AG09309 (cell line): ENCODE measurements around the gene TANC2.

ENCODE experiments used
- DNase-seq: peaks from one replicate; pipeline ENCODE4 v3.0.0-alpha.2; 2010; ENCODE audit warnings: low read depth
- H3K4me3 ChIP-seq: 2 replicates; pipeline ENCODE4 v1.5.1; 2011; ENCODE audit warnings: mild to moderate bottlenecking, low read depth, low read length, moderate library complexity; ENCODE audit not compliant: control insufficient read depth
- CTCF ChIP-seq: IDR thresholded peaks from 2 replicates; pipeline ENCODE4 v1.5.1; 2011; ENCODE audit warnings: mild to moderate bottlenecking, low read depth, low read length, inconsistent platforms; ENCODE audit not compliant: insufficient read depth, control insufficient read depth; ENCODE audit errors: missing control alignments

TANC2 gene

GRCh38 chr17:62925267-62925836 lies 40.7 kb upstream of the TANC2 start:
- TF ChIP-seq CTCF = no peak
- DNase-seq = no peak
- H3K4me3 ChIP-seq = no peak overlapping the region

GRCh38 chr17:62927083-62927482 lies 39.0 kb upstream of the TANC2 start:
- DNase-seq = no peak
- no peak overlapping the region for H3K4me3 ChIP-seq
- no peak for TF ChIP-seq CTCF

- no peak for TF ChIP-seq CTCF
- no peak overlapping the region for H3K4me3 ChIP-seq
- DNase-seq = no peak
These were observed 36.7 kb upstream of the TANC2 start for GRCh38 chr17:62929320-62929719.

GRCh38 chr17:62931101-62931500 lies 34.9 kb upstream of the TANC2 start:
- H3K4me3 ChIP-seq = no peak overlapping the region
- no peak for TF ChIP-seq CTCF
- no peak for DNase-seq

GRCh38 chr17:62933501-62934385 lies 32.3 kb upstream of the TANC2 start:
- H3K4me3 ChIP-seq = no peak overlapping the region
- TF ChIP-seq CTCF = no peak
- DNase-seq = no peak

- no peak for TF ChIP-seq CTCF
- H3K4me3 ChIP-seq = no peak overlapping the region
- DNase-seq = no peak
These were observed 30.9 kb upstream of the TANC2 start for GRCh38 chr17:62935098-62935497.

GRCh38 chr17:62935523-62935922 lies 30.5 kb upstream of the TANC2 start:
- DNase-seq = no peak
- TF ChIP-seq CTCF = no peak
- H3K4me3 ChIP-seq = no peak overlapping the region
